Right lung (tissue), 5 donors: ENCODE measurements around the gene TPP1. TPM values are rescaled to one million over a fixed set of nuclear protein-coding genes. Genes with fewer than 3 reads are reported as not detected.

Experiments used
- DNase-seq, 2 donors: peaks; one replicate each; pipeline ENCODE4 v3.0.0-alpha.2; 2013
- polyA plus RNA-seq, 5 donors: library from polyadenylated mRNA; unstranded; fragments of 120-200 nt; gene quantifications; one replicate each; pipeline versions ENCODE4 v1.2.1 to v1.2.3, GENCODE V29; 2013; ENCODE audit warnings: inconsistent platforms in 1 of 5, low replicate concordance in 1 of 5; ENCODE audit not compliant: insufficient read length in 5 of 5, insufficient read depth in 1 of 5

Gene TPP1
- polyA plus RNA-seq, 5 donors: 57.7 to 75.5 (median 72.4) TPM

DNA sequence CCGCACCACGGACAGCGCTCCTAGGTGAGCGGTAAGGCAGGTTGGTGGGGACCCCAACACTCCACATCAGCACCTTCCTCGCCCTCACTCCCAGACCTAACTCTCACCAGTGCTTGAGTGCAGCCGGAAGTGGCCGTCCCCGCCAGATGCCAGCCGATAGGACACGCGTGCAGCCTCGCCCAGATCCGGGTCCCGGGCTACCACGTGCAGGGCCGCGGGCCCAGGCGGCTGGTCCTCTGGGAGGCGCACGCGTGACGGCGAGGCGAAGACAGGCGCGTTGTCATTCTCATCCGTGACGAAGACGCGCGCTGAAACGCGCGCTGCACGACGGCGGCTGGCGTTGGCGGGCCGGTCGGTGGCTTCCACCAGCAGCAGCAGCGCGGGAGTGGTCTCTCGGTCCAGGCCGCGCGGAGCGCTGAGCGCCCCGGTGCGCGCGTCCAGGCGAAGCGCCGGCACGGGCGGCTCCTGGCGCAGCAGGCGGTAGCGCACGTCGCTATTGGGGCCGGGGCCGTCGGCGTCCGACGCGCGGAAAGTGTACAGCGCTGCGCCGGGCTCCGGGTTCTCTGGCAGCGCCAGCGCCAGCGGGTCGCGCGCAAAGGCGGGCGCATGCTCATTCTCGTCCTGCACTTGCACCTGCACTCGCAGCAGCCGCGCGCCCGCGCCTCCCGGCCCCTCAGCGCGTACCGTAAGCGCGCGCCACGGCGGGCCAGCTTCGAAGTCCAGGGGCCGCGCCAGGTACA, 10.8 kb upstream of the TPP1 start:
- no peak for DNase-seq

- DNase-seq: no peak
These were observed 10.3 kb upstream of the TPP1 start for GRCh38 chr11:6629573-6629891.

GRCh38 chr11:6628526-6628925, 9.3 kb upstream of the TPP1 start:
- no peak for DNase-seq

GRCh38 chr11:6627762-6628241, 8.6 kb upstream of the TPP1 start:
- DNase-seq: no peak

GRCh38 chr11:6626971-6627761, 7.9 kb upstream of the TPP1 start:
- DNase-seq: no peak

GRCh38 chr11:6625832-6626420, 6.7 kb upstream of the TPP1 start:
- DNase-seq: no peak

- DNase-seq: no peak
These were observed 6.1 kb upstream of the TPP1 start for GRCh38 chr11:6625156-6625831.

DNA sequence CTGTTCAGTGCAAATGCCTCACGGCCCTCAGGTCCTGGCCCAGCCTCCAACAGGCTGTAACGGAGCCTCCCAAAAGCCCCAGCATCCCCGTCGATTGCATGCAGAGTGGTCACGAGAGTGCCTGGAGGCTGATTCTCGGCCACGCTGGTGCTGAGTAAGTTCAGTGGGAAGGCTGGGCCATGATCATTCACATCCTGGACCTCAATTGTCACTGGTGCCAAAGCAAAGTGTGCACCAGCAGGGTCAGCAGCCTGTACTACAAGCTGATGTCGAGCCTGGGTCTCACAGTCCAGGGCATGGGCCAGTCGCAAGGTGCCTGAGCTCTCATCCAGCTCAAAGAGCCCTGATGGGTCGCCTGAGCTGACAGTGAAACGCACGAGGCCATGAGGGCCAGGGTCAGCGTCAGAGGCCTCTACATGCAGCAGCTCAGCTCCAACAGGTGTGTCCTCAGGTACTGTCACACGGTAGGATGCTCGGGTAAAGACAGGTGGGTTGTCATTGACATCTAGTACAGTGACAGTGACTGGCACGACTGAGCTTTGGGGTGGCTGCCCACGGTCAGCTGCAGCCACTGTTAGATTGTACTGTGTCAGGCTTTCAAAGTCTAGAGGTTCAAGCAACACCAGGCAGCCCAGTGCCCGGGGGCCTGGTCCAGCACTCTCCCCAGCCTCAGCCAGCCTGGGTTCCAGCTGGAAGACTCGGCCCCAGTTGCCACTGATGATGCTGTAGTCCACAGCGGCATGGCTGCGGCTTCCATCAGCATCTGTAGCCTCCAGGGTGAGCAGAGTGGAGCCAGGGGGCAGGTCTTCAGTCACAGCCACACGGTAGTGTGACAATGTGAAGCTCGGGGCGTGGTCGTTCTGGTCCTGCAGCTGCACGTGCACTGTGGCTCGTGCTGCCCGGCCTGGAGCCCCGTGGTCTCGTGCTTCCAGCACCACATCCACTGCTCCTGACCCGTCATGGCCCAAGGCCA, 4.5 kb upstream of the TPP1 start:
- DNase-seq: no peak

DNA sequence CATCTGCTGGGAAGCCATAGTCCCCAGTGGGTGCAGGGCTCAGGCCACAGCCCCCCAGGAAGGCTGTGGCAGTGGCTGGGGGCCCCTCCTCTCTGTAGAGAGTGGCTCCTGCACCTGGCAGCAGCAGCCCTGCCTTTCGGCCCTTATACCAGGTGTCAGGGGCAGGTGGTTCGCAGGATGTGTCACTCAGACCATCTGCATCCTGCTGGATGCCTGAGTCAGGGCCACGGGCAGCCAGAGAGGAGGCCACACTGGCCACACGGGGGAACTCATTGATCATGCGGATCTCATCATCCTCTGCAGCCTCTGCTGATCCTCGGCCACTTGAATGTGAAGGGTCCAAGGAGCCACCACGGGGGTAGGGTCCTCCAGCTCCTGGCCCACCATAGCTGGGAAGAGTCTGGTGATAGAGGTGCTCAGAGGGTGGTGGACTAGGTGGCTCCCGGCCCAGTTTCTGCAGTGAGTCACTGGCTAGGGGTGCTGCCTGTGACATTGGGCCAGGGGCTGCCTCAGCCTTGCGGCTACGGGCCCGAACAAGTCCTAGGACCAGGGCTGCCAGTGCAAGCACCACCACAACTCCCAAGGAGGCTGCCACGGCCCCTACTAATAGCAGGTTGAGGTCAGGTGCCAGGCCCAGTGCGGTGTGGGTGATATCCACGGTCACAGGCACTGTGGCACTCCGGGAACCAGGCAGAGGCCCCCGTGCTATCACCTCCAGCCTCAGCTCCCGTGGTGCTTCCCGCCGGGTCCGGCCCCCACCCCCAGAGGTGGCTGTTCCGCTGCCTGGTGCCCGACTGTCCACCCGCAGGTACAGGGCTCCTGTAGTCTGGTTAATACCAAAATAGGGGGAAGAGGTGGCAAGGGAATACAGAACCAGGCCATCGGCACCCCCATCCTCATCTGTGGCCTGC, 3.3 kb upstream of the TPP1 start:
- no peak for DNase-seq

DNA sequence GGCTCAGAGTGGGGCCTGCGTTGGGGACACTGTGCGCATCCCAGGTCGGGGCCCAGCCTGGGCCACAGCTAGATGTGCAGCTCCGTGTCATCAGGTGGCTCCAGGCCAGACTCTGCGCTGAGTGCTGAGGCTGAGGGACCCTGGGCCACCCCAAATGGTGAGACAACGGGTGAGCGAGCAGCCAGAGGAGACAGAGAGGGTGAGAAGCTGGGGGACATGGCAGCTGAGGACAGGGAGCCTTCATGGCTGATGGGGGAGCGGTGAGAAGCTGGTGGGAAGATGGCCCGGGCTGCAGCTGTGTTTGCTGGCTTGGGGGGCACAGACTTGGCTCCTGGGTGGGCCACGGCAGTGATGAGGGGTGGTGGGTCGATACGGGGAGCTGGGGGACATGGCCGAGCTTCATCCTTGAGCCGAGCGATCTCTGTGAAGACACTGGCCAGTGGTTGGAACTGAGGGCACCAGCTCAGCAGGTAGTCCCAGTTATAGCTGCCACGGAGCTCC, 2.5 kb upstream of the TPP1 start:
- DNase-seq: no peak

DNA sequence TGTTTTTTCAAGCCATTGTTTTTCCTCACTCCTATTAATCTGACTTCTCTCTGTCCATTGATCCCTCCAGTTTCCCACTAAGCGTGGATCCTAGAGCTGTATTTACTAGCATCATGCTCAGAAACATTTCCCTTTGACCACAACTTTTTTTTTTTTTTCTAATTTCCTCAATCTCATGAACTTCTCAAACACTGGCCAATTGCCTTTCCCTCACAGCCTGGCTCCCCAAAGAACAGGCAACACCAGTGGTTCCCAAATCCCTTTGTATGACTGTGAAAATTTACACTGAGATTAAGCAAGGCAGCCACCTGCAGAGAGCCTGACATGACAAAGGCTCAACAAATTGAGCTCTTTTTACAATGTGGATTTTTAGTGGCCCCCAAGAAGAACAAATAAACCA, 1.4 kb upstream of the TPP1 start:
- DNase-seq: no peak

GRCh38 chr11:6618117-6619003, 862 bp downstream of the TPP1 start:
- DNase-seq: peak; percentile 32 to 57

GRCh38 chr11:6617315-6617781, 1.9 kb downstream of the TPP1 start:
- no peak for DNase-seq

GRCh38 chr11:6616596-6617250, 2.5 kb downstream of the TPP1 start:
- DNase-seq: no peak

GRCh38 chr11:6615882-6616585, 3.2 kb downstream of the TPP1 start:
- DNase-seq: no peak

GRCh38 chr11:6615046-6615445, 4.2 kb downstream of the TPP1 start:
- no peak for DNase-seq

DNA sequence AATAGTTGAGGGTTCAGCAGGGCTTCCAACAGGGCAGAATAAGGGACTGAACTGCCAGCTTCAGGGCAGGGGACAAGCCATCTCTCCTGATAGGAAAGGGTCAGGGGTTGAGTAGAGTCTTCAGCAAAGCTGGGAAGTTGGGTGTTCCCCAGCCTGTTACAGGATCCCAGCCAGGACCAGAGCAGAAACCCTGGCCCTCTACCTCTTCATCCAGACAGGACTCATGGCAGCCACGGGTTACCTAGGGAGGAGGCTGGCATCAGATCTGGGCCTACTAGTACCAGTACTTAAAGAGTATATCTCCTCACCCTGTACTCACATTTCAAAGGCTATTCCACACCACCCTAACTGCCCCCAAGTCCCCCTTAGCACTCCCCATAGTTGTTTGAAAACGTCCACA, 4.8 kb downstream of the TPP1 start:
- no peak for DNase-seq
